Peyer's patch (tissue), 4 donors: ENCODE measurements around the gene HLCS. TPM values are rescaled to one million over a fixed set of nuclear protein-coding genes. Genes with fewer than 3 reads are reported as not detected.

Source experiments
- DNase-seq, 3 donors: peaks; one replicate each; pipeline ENCODE4 v3.0.0-alpha.2; 2017 to 2019
- H3K27ac ChIP-seq, 4 donors: fragments of 200-600 bp; sonication (generic); one replicate each; pipeline ENCODE4 v1.5.1; 2016 to 2019
- H3K27me3 ChIP-seq, 2 donors: fragments of 200-600 bp; sonication (generic); one replicate each; pipeline ENCODE4 v1.5.1; 2019
- H3K36me3 ChIP-seq, 3 donors: fragments of 200-600 bp; sonication (generic); one replicate each; pipeline ENCODE4 v1.5.1; 2016 to 2019
- H3K4me1 ChIP-seq, 4 donors: fragments of 200-600 bp; sonication (generic); one replicate each; pipeline ENCODE4 v1.5.1; 2016 to 2019
- H3K4me3 ChIP-seq, 4 donors: fragments of 200-600 bp; sonication (generic); 1 replicate in 3 of 4; 2 replicates in 1 of 4; pipeline ENCODE4 v1.5.1; 2016 to 2019; ENCODE audit warnings: mild to moderate bottlenecking in 1 of 4
- H3K9me3 ChIP-seq, 4 donors: fragments of 200-600 bp; sonication (generic); one replicate each; pipeline ENCODE4 v1.5.1; 2016 to 2019; ENCODE audit warnings: mild to moderate bottlenecking in 1 of 4
- CTCF ChIP-seq, 6 experiments: fragments of 450-650 bp in 4 of 6; fragments of 200-600 bp in 2 of 6; sonication (generic) in 1 of 6; IDR thresholded peaks; one replicate each; pipeline ENCODE4 v1.5.1; 2017 to 2019; ENCODE audit warnings: antibody characterized with exemption in 6 of 6, mild to moderate bottlenecking in 3 of 6, moderate library complexity in 1 of 6
- POLR2A ChIP-seq, 2 donors: fragments of 450-650 bp; IDR thresholded peaks; one replicate each; pipeline ENCODE4 v1.5.1; 2017; ENCODE audit warnings: antibody characterized with exemption in 2 of 2, mild to moderate bottlenecking in 2 of 2, moderate library complexity in 2 of 2
- total RNA-seq, 4 donors: library from RNA; depleted of rRNA; stranded (reverse); fragments of >200 nt; gene quantifications; one replicate each; pipeline ENCODE4 v1.1.0, GENCODE V29; 2016

Gene HLCS
- total RNA-seq, 4 donors from 2014 or later: 14.9 to 27.9 (median 24.3) TPM

GRCh38 chr21:36785615-36786014, 180.9 kb downstream of the HLCS start:
- Histone ChIP-seq H3K36me3 (no peaks in the 10 kb centered on the region), H3K9me3 (no peaks in the 10 kb centered on the region), H3K4me3 (no peak overlapping the region), H3K27ac (no peak overlapping the region), H3K4me1 (no peaks in the 10 kb centered on the region), H3K27me3 (no peaks in the 10 kb centered on the region)
- DNase-seq: no peak
- TF ChIP-seq CTCF (IDR thresholded peaks at IDR 0.05): no peak
- no peak for TF ChIP-seq POLR2A (IDR thresholded peaks at IDR 0.05)

- TF ChIP-seq POLR2A (IDR thresholded peaks at IDR 0.05): no peak
- TF ChIP-seq CTCF (IDR thresholded peaks at IDR 0.05): no peak
- no peak overlapping the region for H3K4me3 ChIP-seq
- no peaks in the 10 kb centered on the region for H3K4me1 ChIP-seq
- no peak for DNase-seq
- no peaks in the 10 kb centered on the region for H3K9me3 ChIP-seq
- H3K27ac ChIP-seq: no peak overlapping the region
- H3K36me3 ChIP-seq: no peaks in the 10 kb centered on the region
- H3K27me3 ChIP-seq: no peaks in the 10 kb centered on the region
Observed at GRCh38 chr21:36784947-36785346, 181.5 kb downstream of the HLCS start.

GRCh38 chr21:36783612-36784374, 182.7 kb downstream of the HLCS start:
- no peak overlapping the region for H3K4me3 ChIP-seq
- peak in 1 of 3 donors; percentile 11 for DNase-seq
- H3K9me3 ChIP-seq: no peaks in the 10 kb centered on the region
- no peaks in the 10 kb centered on the region for H3K4me1 ChIP-seq
- H3K36me3 ChIP-seq: no peaks in the 10 kb centered on the region
- H3K27ac ChIP-seq: no peak overlapping the region
- TF ChIP-seq CTCF (IDR thresholded peaks at IDR 0.05) (no peak), POLR2A (IDR thresholded peaks at IDR 0.05) (no peak)
- no peaks in the 10 kb centered on the region for H3K27me3 ChIP-seq

GRCh38 chr21:36780861-36781260, 185.6 kb downstream of the HLCS start:
- no peaks in the 10 kb centered on the region for H3K4me1 ChIP-seq
- no peaks in the 10 kb centered on the region for H3K9me3 ChIP-seq
- TF ChIP-seq CTCF (IDR thresholded peaks at IDR 0.05) (no peak), POLR2A (IDR thresholded peaks at IDR 0.05) (no peak)
- no peaks in the 10 kb centered on the region for H3K36me3 ChIP-seq
- H3K27me3 ChIP-seq: no peaks in the 10 kb centered on the region
- no peak overlapping the region for H3K4me3 ChIP-seq
- no peak overlapping the region for H3K27ac ChIP-seq
- DNase-seq: no peak

GRCh38 chr21:36776981-36777617, 189.4 kb downstream of the HLCS start:
- TF ChIP-seq POLR2A (IDR thresholded peaks at IDR 0.05): no peak
- TF ChIP-seq CTCF (IDR thresholded peaks at IDR 0.05): no peak
- Histone ChIP-seq H3K27me3 (no peaks in the 10 kb centered on the region), H3K4me3 (no peak overlapping the region), H3K36me3 (no peaks in the 10 kb centered on the region), H3K9me3 (no peaks in the 10 kb centered on the region), H3K27ac (no peak overlapping the region), H3K4me1 (no peaks in the 10 kb centered on the region)
- no peak for DNase-seq
